GM21619 (cell line): Measurements from ENCODE around the gene APOBEC3H.

Source experiments
- ATAC-seq: cut with Tn5 transposase; IDR thresholded peaks from one replicate; pipeline ENCODE4 v1.9.1; 2021; ENCODE audit not compliant: unreplicated experiment

APOBEC3H gene

GRCh38 chr22:39109361-39109760 is 12.3 kb downstream of the APOBEC3H start:
- ATAC-seq = no peak

- ATAC-seq = no peak
Measured at GRCh38 chr22:39110631-39111561, 13.9 kb downstream of the APOBEC3H start.

GRCh38 chr22:39114112-39114511 is 17.1 kb downstream of the APOBEC3H start:
- no peak for ATAC-seq

GRCh38 chr22:39115570-39115969 is 18.5 kb downstream of the APOBEC3H start:
- ATAC-seq = no peak

- ATAC-seq = no peak
Measured at GRCh38 chr22:39115977-39116621, 19.1 kb downstream of the APOBEC3H start.

- no peak for ATAC-seq
Measured at GRCh38 chr22:39117585-39118191, 20.6 kb downstream of the APOBEC3H start.

- ATAC-seq = no peak
Measured at GRCh38 chr22:39120983-39121382, 23.9 kb downstream of the APOBEC3H start.

- ATAC-seq = no peak
Measured at GRCh38 chr22:39122772-39123470, 25.9 kb downstream of the APOBEC3H start.

- ATAC-seq = no peak
Measured at GRCh38 chr22:39123751-39124581, 26.9 kb downstream of the APOBEC3H start.

GRCh38 chr22:39125622-39126021 is 28.6 kb downstream of the APOBEC3H start:
- ATAC-seq = no peak

GRCh38 chr22:39128508-39128907 is 31.5 kb downstream of the APOBEC3H start:
- ATAC-seq = no peak

GRCh38 chr22:39129081-39129480 is 32.0 kb downstream of the APOBEC3H start:
- no peak for ATAC-seq

GRCh38 chr22:39129746-39130145 is 32.7 kb downstream of the APOBEC3H start:
- ATAC-seq = no peak

GRCh38 chr22:39130152-39130704 is 33.2 kb downstream of the APOBEC3H start:
- ATAC-seq = no peak

- no peak for ATAC-seq
Measured at GRCh38 chr22:39130892-39131855, 34.1 kb downstream of the APOBEC3H start.

- ATAC-seq = no peak
Measured at GRCh38 chr22:39132281-39132680, 35.2 kb downstream of the APOBEC3H start.

- no peak for ATAC-seq
Measured at GRCh38 chr22:39132871-39133524, 36.0 kb downstream of the APOBEC3H start.

- ATAC-seq = no peak
Measured at GRCh38 chr22:39133871-39134270, 36.8 kb downstream of the APOBEC3H start.
